ENCODE data around the gene PHTF2.
"Not testable (repeated sequence)": the region's sequence is repeated elsewhere in the genome, so short reads cannot be mapped to it uniquely, and the experiment has no call there.

The PHTF2 gene

GRCh38 chr7:77872256-77872655, 73.7 kb downstream of the PHTF2 start:
- not testable (repeated sequence) for H3K4me3 Mint-ChIP-seq; H3K9me3 Mint-ChIP-seq; DNase-seq (ENCODE audit: low spot score in 2 of 2); H3K27ac Mint-ChIP-seq (ENCODE audit: low read depth); H3K36me3 Mint-ChIP-seq (ENCODE audit: insufficient read depth); H3K27me3 Mint-ChIP-seq; ATAC-seq (replicated peaks; ENCODE audit: extremely low read depth, poor library complexity, severe bottlenecking)
- H3K4me1 Mint-ChIP-seq, result peaks cover 37% of the 10 kb centered on the region

- H3K27ac Mint-ChIP-seq (ENCODE audit: low read depth); H3K36me3 Mint-ChIP-seq (ENCODE audit: insufficient read depth); H3K4me3 Mint-ChIP-seq; DNase-seq (ENCODE audit: low spot score in 2 of 2); ATAC-seq (replicated peaks; ENCODE audit: extremely low read depth, poor library complexity, severe bottlenecking); H3K9me3 Mint-ChIP-seq; H3K27me3 Mint-ChIP-seq: not testable (repeated sequence)
- peaks cover 43% of the 10 kb centered on the region for H3K4me1 Mint-ChIP-seq
Measured at GRCh38 chr7:77873416-77874327, 75.1 kb downstream of the PHTF2 start.

DNA sequence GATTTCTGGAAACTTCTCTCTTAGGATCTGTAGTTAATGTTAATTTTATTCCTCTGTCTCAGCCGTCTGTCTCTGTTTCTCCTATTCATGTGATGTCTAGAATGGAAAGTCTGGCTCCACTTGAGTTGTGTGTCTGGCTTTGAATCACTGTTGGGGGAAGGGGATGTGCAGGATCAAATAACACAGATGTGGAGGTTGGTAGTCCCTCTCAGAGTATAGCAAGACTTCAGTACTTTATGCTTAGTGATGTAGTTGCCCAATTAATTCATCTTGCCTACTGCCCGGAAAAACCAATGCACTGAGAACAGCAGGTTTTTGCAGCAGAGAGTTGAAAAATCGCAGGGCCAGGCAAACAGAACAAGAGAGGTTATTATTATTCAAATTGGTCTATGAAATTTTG, 79.2 kb downstream of the PHTF2 start:
- H3K27me3 Mint-ChIP-seq, result no peaks in the 10 kb centered on the region

GRCh38 chr7:77878500-77878899, 79.9 kb downstream of the PHTF2 start:
- H3K27me3 Mint-ChIP-seq, result no peaks in the 10 kb centered on the region
- no peak overlapping the region for H3K27ac Mint-ChIP-seq (ENCODE audit: low read depth)
- peaks cover 7% of the 10 kb centered on the region for H3K36me3 Mint-ChIP-seq (ENCODE audit: insufficient read depth)
- DNase-seq (ENCODE audit: low spot score in 2 of 2) (no peak), ATAC-seq (replicated peaks; ENCODE audit: extremely low read depth, poor library complexity, severe bottlenecking) (no peak)
- H3K9me3 Mint-ChIP-seq, result no peaks in the 10 kb centered on the region
- peaks cover 47% of the 10 kb centered on the region for H3K4me1 Mint-ChIP-seq
- H3K4me3 Mint-ChIP-seq, result no peak overlapping the region

More for the DNA sequence above, 79.2 kb downstream of the PHTF2 start:
- DNase-seq (ENCODE audit: low spot score in 2 of 2) (no peak), ATAC-seq (replicated peaks; ENCODE audit: extremely low read depth, poor library complexity, severe bottlenecking) (no peak)
- Mint-ChIP-seq H3K9me3 (no peaks in the 10 kb centered on the region), H3K27ac (ENCODE audit: low read depth) (no peak overlapping the region), H3K4me3 (no peak overlapping the region), H3K4me1 (peaks cover 42% of the 10 kb centered on the region), H3K36me3 (ENCODE audit: insufficient read depth) (peaks cover 7% of the 10 kb centered on the region)

DNA sequence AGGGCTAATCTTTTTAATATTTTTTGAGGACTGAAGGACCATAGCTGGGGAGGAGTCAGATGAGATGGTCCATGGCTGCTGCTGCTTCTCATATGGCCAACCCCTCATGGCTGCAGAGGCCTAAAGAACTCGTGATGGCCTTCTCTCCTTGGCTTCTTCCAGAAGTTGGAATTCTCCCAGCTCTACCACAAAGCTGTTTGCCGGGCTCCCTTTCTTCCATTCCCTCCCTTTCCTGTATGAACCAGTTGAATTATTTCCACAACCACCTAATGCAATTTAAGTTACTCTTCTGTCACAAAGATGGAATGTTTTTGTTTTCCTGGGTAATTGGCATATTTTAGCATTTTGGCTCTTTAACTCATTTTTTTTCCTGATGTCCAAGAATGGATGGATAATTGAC, 80.7 kb downstream of the PHTF2 start:
- no peak overlapping the region for H3K4me3 Mint-ChIP-seq
- no peak overlapping the region for H3K27ac Mint-ChIP-seq (ENCODE audit: low read depth)

GRCh38 chr7:77881871-77882270, 83.3 kb downstream of the PHTF2 start:
- Mint-ChIP-seq H3K4me3 (no peak overlapping the region), H3K36me3 (ENCODE audit: insufficient read depth) (peaks cover 3% of the 10 kb centered on the region), H3K9me3 (no peaks in the 10 kb centered on the region), H3K27me3 (no peaks in the 10 kb centered on the region), H3K27ac (ENCODE audit: low read depth) (peak overlapping the region; percentile 9), H3K4me1 (peaks cover 52% of the 10 kb centered on the region)
- DNase-seq (ENCODE audit: low spot score in 2 of 2), result no peak
- no peak for ATAC-seq (replicated peaks; ENCODE audit: extremely low read depth, poor library complexity, severe bottlenecking)

More for the DNA sequence above, 80.7 kb downstream of the PHTF2 start:
- H3K36me3 Mint-ChIP-seq (ENCODE audit: insufficient read depth), result peaks cover 7% of the 10 kb centered on the region
- H3K27me3 Mint-ChIP-seq, result no peaks in the 10 kb centered on the region
- ATAC-seq (replicated peaks; ENCODE audit: extremely low read depth, poor library complexity, severe bottlenecking) (no peak), DNase-seq (ENCODE audit: low spot score in 2 of 2) (no peak)
- H3K9me3 Mint-ChIP-seq, result no peaks in the 10 kb centered on the region
- peaks cover 50% of the 10 kb centered on the region for H3K4me1 Mint-ChIP-seq

GRCh38 chr7:77885155-77885554, 86.6 kb downstream of the PHTF2 start:
- H3K27ac Mint-ChIP-seq (ENCODE audit: low read depth), result no peak overlapping the region
- H3K4me1 Mint-ChIP-seq, result peaks cover 40% of the 10 kb centered on the region
- DNase-seq (ENCODE audit: low spot score in 2 of 2), result no peak
- no peaks in the 10 kb centered on the region for H3K36me3 Mint-ChIP-seq (ENCODE audit: insufficient read depth)
- H3K27me3 Mint-ChIP-seq, result no peaks in the 10 kb centered on the region
- ATAC-seq (replicated peaks; ENCODE audit: extremely low read depth, poor library complexity, severe bottlenecking), result no peak
- H3K4me3 Mint-ChIP-seq, result no peak overlapping the region
- H3K9me3 Mint-ChIP-seq, result no peaks in the 10 kb centered on the region

DNA sequence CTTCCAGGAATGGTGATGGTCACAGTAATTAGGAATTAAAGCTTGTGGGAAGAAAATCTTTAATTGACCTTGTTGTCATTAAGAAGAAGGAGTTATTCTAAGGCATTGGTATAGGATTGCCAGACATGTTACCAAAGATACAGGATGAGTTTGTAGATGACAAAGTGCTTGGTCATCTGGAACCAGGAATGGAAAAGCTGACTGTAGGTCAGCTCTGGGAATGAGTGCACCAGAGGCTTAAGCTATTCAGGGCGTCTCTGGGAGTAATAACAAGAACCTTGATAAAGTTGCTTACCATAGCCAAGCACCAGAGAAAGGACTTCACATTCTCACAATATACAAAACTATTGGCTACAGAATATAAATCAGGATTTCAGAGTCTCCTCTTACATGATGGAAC, 89.0 kb downstream of the PHTF2 start:
- Mint-ChIP-seq H3K4me3 (no peak overlapping the region), H3K27me3 (no peaks in the 10 kb centered on the region), H3K9me3 (no peaks in the 10 kb centered on the region), H3K4me1 (peaks cover 23% of the 10 kb centered on the region), H3K27ac (ENCODE audit: low read depth) (no peak overlapping the region), H3K36me3 (ENCODE audit: insufficient read depth) (no peaks in the 10 kb centered on the region)
- ATAC-seq (replicated peaks; ENCODE audit: extremely low read depth, poor library complexity, severe bottlenecking) (no peak), DNase-seq (ENCODE audit: low spot score in 2 of 2) (no peak)

DNA sequence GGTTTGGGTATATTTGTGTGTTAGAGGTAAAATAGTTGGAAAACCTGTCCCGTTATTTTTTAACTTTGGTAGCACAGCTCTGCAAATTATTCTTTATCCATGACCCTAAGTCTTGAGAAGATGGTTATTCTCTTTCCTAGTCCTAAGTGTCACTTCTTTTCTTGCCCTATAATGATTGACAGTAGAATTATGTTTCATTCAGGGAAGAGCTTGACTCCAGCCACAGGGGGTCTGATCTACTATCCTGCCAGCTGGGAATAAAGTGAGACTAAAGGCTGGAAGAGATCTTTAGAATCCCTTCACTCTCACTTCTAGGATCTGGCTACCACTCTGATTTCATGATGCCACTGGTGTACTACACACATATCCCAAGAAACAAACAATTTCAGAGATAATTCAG, 90.4 kb downstream of the PHTF2 start:
- no peak for DNase-seq (ENCODE audit: low spot score in 2 of 2)
- Mint-ChIP-seq H3K4me3 (no peak overlapping the region), H3K27me3 (no peaks in the 10 kb centered on the region), H3K4me1 (peaks cover 13% of the 10 kb centered on the region), H3K27ac (ENCODE audit: low read depth) (no peak overlapping the region), H3K36me3 (ENCODE audit: insufficient read depth) (no peaks in the 10 kb centered on the region), H3K9me3 (no peaks in the 10 kb centered on the region)
- ATAC-seq (replicated peaks; ENCODE audit: extremely low read depth, poor library complexity, severe bottlenecking), result no peak

- Mint-ChIP-seq H3K4me1 (peaks cover 5% of the 10 kb centered on the region), H3K27ac (ENCODE audit: low read depth) (no peak overlapping the region), H3K27me3 (no peaks in the 10 kb centered on the region), H3K36me3 (ENCODE audit: insufficient read depth) (no peaks in the 10 kb centered on the region), H3K4me3 (no peak overlapping the region), H3K9me3 (no peaks in the 10 kb centered on the region)
- DNase-seq (ENCODE audit: low spot score in 2 of 2), result no peak
- no peak for ATAC-seq (replicated peaks; ENCODE audit: extremely low read depth, poor library complexity, severe bottlenecking)
Measured at GRCh38 chr7:77893813-77894212, 95.2 kb downstream of the PHTF2 start.

GRCh38 chr7:77894574-77895091, 96.1 kb downstream of the PHTF2 start:
- H3K4me3 Mint-ChIP-seq, result no peak overlapping the region
- no peak for ATAC-seq (replicated peaks; ENCODE audit: extremely low read depth, poor library complexity, severe bottlenecking)
- no peaks in the 10 kb centered on the region for H3K9me3 Mint-ChIP-seq
- H3K4me1 Mint-ChIP-seq, result peaks cover 5% of the 10 kb centered on the region
- H3K27me3 Mint-ChIP-seq, result no peaks in the 10 kb centered on the region
- H3K27ac Mint-ChIP-seq (ENCODE audit: low read depth), result no peak overlapping the region
- no peaks in the 10 kb centered on the region for H3K36me3 Mint-ChIP-seq (ENCODE audit: insufficient read depth)
- no peak for DNase-seq (ENCODE audit: low spot score in 2 of 2)

- H3K9me3 Mint-ChIP-seq, result no peaks in the 10 kb centered on the region
- peaks cover 6% of the 10 kb centered on the region for H3K4me1 Mint-ChIP-seq
- H3K36me3 Mint-ChIP-seq (ENCODE audit: insufficient read depth), result no peaks in the 10 kb centered on the region
- H3K27me3 Mint-ChIP-seq, result no peaks in the 10 kb centered on the region
- no peak overlapping the region for H3K27ac Mint-ChIP-seq (ENCODE audit: low read depth)
- no peak for DNase-seq (ENCODE audit: low spot score in 2 of 2)
- no peak overlapping the region for H3K4me3 Mint-ChIP-seq
- ATAC-seq (replicated peaks; ENCODE audit: extremely low read depth, poor library complexity, severe bottlenecking), result no peak
Measured at GRCh38 chr7:77895905-77896304, 97.3 kb downstream of the PHTF2 start.

DNA sequence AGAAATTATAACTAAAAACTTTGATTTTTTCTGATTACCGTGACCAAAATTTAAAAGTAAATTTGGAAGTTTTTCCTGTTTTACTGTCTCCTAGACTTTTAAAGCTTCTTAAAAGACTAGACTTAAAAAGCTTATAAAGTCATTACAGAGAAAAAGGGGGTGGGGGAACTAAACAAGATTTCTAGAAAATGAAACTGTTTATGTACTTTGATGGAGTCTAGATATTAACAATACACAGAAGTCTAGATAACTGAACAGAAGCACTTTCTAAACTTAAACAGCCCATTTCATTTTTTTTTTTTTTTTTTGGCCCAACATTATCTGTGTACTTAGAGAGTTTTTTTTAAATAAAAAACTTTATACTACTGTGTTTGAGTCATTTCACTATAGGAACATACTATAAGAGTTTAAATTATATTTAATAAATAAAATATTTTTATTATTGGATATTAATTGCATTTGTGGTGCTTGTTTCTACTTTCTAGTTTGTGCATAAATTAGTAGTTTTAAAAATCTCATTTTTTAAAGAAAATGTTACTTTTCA, 98.5 kb downstream of the PHTF2 start:
- ATAC-seq (replicated peaks; ENCODE audit: extremely low read depth, poor library complexity, severe bottlenecking) (no peak), DNase-seq (ENCODE audit: low spot score in 2 of 2) (no peak)
- H3K27me3 Mint-ChIP-seq, result no peaks in the 10 kb centered on the region
- H3K4me3 Mint-ChIP-seq, result no peak overlapping the region
- H3K27ac Mint-ChIP-seq (ENCODE audit: low read depth), result no peak overlapping the region
- no peaks in the 10 kb centered on the region for H3K9me3 Mint-ChIP-seq
- H3K4me1 Mint-ChIP-seq, result peaks cover 6% of the 10 kb centered on the region
- peaks cover 4% of the 10 kb centered on the region for H3K36me3 Mint-ChIP-seq (ENCODE audit: insufficient read depth)
